MM.1S (cell line): Measurements from ENCODE around the gene SRRM2.

Source experiments
- CTCF ChIP-seq: fragments of 300-600 bp; sonication (generic); IDR thresholded peaks from 2 replicates; pipeline ENCODE4 v1.5.1; 2016; ENCODE audit warnings: antibody characterized with exemption, low read length, mixed read lengths
- EZH2 ChIP-seq: fragments of 300-600 bp; sonication (generic); optimal IDR thresholded peaks from 2 replicates; pipeline ENCODE3; 2017; ENCODE audit warnings: low read depth, mild to moderate bottlenecking, antibody characterized with exemption, low read length, mixed read lengths
- EZH2phosphoT487 ChIP-seq: fragments of 300-600 bp; sonication (generic); IDR thresholded peaks from 2 replicates; pipeline ENCODE4 v1.6.1; 2018; ENCODE audit warnings: antibody characterized with exemption, low read length

GRCh38 chr16:2761472-2761871, 9.0 kb downstream of the SRRM2 start:
- TF ChIP-seq CTCF (no peak), EZH2 (no peak), EZH2phosphoT487 (no peak)
